ENCODE data around the gene FEM1A.
"Not testable (repeated sequence)": the region's sequence is repeated elsewhere in the genome, so short reads cannot be mapped to it uniquely, and the experiment has no call there.

FEM1A gene

GRCh38 chr19:4803736-4804695, 12.5 kb downstream of the FEM1A start:
- TF ChIP-seq EZH2phosphoT487 (IDR thresholded peaks at IDR 0.05; ENCODE audit: low read depth) (no peak), CTCF (IDR thresholded peaks at IDR 0.05; ENCODE audit: low read depth, low read length) (peak; percentile 97)
- Histone ChIP-seq H3K79me2 (ENCODE audit: low read length) (no peaks in the 10 kb centered on the region), H3K4me3 (ENCODE audit: low read length) (peak overlapping the region; percentile 71), H3K4me1 (ENCODE audit: low read length) (peaks cover 11% of the 10 kb centered on the region), H3K4me2 (ENCODE audit: low read length) (peak overlapping the region; percentile 59), H3K9me3 (ENCODE audit: insufficient read depth, low read length) (no peaks in the 10 kb centered on the region), H4K20me1 (ENCODE audit: insufficient read depth, low read length) (no peaks in the 10 kb centered on the region), H3K27ac (ENCODE audit: low read length) (no peak overlapping the region), H2AFZ (ENCODE audit: low read depth, low read length) (peak overlapping the region; percentile 85; the same call in 1 of the 2 replicates), H3K9ac (ENCODE audit: low read length) (no peak overlapping the region), H3K36me3 (replicated peaks; ENCODE audit: low read depth, low read length) (no peaks in the 10 kb centered on the region), H3K27me3 (ENCODE audit: low read depth, low read length) (no peaks in the 10 kb centered on the region)

DNA sequence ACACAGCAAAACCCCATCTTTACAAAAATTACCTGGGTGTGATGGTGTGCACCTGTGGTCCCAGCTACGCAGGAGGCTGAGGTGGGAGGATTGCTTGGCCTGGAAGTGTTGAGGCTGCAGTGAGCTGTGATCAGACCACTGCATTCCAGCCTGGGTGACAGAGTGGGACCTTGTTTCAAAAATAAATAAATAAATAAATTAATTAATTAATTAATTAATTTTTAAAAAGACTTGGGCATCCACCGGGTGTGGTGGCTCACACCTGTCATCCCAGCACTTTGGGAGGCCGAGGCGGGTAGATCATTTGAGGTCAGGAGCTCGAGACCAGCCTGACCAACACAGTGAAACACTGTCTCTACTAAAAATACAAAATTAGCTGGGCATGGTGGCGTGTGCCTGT, 13.6 kb downstream of the FEM1A start:
- H3K4me3 ChIP-seq (ENCODE audit: low read length); H3K79me2 ChIP-seq (ENCODE audit: low read length); H4K20me1 ChIP-seq (ENCODE audit: insufficient read depth, low read length); H3K9ac ChIP-seq (ENCODE audit: low read length); H3K36me3 ChIP-seq (replicated peaks; ENCODE audit: low read depth, low read length); H3K27me3 ChIP-seq (ENCODE audit: low read depth, low read length); H3K4me2 ChIP-seq (ENCODE audit: low read length); H2AFZ ChIP-seq (ENCODE audit: low read depth, low read length); H3K27ac ChIP-seq (ENCODE audit: low read length); H3K9me3 ChIP-seq (ENCODE audit: insufficient read depth, low read length): not testable (repeated sequence)
- peaks cover 14% of the 10 kb centered on the region for H3K4me1 ChIP-seq (ENCODE audit: low read length)

GRCh38 chr19:4806384-4806783, 14.8 kb downstream of the FEM1A start:
- H3K9ac ChIP-seq (ENCODE audit: low read length): no peak overlapping the region
- H3K4me3 ChIP-seq (ENCODE audit: low read length): no peak overlapping the region
- H3K27me3 ChIP-seq (ENCODE audit: low read depth, low read length): no peaks in the 10 kb centered on the region
- H3K4me1 ChIP-seq (ENCODE audit: low read length): peaks cover 15% of the 10 kb centered on the region
- H2AFZ ChIP-seq (ENCODE audit: low read depth, low read length): no peak overlapping the region
- no peak overlapping the region for H3K27ac ChIP-seq (ENCODE audit: low read length)
- H3K4me2 ChIP-seq (ENCODE audit: low read length): no peak overlapping the region
- no peaks in the 10 kb centered on the region for H4K20me1 ChIP-seq (ENCODE audit: insufficient read depth, low read length)
- H3K79me2 ChIP-seq (ENCODE audit: low read length): no peaks in the 10 kb centered on the region
- H3K9me3 ChIP-seq (ENCODE audit: insufficient read depth, low read length): no peaks in the 10 kb centered on the region
- TF ChIP-seq CTCF (IDR thresholded peaks at IDR 0.05; ENCODE audit: low read depth, low read length): no peak
- no peak for TF ChIP-seq EZH2phosphoT487 (IDR thresholded peaks at IDR 0.05; ENCODE audit: low read depth)
- no peaks in the 10 kb centered on the region for H3K36me3 ChIP-seq (replicated peaks; ENCODE audit: low read depth, low read length)

DNA sequence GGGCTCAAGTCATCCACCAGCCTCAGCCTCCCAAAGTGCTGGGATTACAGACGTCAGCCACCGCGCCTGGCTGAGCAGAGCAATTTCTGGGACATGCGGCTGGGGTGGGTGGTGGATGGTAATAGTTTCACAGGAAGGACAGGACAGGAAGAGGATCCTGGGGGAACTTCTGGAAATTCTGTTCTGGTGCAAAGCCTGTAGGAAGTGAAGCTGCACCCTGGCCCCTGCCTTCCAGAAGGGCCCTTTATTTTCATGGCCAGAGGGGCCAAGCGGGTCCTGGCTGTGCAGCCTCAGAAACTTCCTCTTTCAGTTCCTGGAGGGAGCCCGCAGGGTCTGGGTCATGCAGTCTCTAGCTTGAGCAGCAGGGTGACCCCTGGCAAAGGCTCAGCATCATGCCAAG, 15.7 kb downstream of the FEM1A start:
- peaks cover 17% of the 10 kb centered on the region for H3K4me1 ChIP-seq (ENCODE audit: low read length)
- no peaks in the 10 kb centered on the region for H3K79me2 ChIP-seq (ENCODE audit: low read length)
- H4K20me1 ChIP-seq (ENCODE audit: insufficient read depth, low read length): no peaks in the 10 kb centered on the region
- H3K9ac ChIP-seq (ENCODE audit: low read length): no peak overlapping the region
- H3K27ac ChIP-seq (ENCODE audit: low read length): no peak overlapping the region
- no peaks in the 10 kb centered on the region for H3K36me3 ChIP-seq (replicated peaks; ENCODE audit: low read depth, low read length)
- H2AFZ ChIP-seq (ENCODE audit: low read depth, low read length): no peak overlapping the region
- peak overlapping the region; percentile 10; the same call in 1 of the 2 replicates for H3K4me2 ChIP-seq (ENCODE audit: low read length)
- no peaks in the 10 kb centered on the region for H3K9me3 ChIP-seq (ENCODE audit: insufficient read depth, low read length)
- no peaks in the 10 kb centered on the region for H3K27me3 ChIP-seq (ENCODE audit: low read depth, low read length)
- TF ChIP-seq CTCF (IDR thresholded peaks at IDR 0.05; ENCODE audit: low read depth, low read length) (no peak), EZH2phosphoT487 (IDR thresholded peaks at IDR 0.05; ENCODE audit: low read depth) (no peak)
- H3K4me3 ChIP-seq (ENCODE audit: low read length): no peak overlapping the region

All from OCI-LY3 (cell line).